ENCODE results near the gene ALDH8A1. TPM values are rescaled to one million over a fixed set of nuclear protein-coding genes. Genes with fewer than 3 reads are reported as not detected.

ALDH8A1 gene
- total RNA-seq, 1 experiment from 2014 or later, result not detected

DNA sequence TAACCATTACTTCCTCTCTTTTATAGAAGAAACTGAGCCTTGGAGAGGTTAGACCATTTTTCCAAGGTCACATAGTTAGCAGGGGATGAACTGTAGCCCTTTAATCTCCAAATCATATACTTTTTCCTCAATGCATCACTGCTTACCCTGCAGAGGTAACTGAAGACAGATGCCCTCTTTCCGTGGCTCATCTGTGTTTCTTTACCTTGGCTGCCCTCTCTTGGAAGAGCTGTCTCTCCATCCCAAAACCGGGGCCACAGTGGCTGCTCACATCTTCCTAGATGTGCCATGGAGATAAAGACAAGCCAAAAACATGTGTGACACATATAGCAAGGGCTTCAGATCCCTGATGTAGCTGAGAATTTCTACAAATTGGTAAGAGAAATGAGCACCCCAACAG lies 581 bp upstream of the ALDH8A1 start:
- no peak for DNase-seq (ENCODE audit: low read depth)

DNA sequence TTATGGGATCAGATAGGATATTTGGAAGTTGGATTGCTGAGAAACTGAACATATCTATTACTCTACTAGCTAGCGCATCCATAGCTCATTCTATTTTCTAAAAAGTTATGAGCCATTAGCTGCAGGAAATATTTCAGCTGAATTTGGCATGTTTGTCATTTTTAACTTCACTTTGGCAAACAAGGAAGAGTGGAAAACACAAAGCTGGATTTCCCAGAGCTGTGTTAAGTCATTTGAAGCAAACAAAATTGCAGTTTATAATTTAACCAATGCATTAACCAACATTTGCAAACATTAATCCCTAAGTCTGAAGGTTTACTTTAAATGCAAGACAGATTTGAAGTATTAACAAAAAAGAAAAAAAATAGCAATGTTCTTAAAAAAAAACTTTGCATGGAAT lies 1.2 kb downstream of the ALDH8A1 start:
- no peak for DNase-seq (ENCODE audit: low read depth)

DNA sequence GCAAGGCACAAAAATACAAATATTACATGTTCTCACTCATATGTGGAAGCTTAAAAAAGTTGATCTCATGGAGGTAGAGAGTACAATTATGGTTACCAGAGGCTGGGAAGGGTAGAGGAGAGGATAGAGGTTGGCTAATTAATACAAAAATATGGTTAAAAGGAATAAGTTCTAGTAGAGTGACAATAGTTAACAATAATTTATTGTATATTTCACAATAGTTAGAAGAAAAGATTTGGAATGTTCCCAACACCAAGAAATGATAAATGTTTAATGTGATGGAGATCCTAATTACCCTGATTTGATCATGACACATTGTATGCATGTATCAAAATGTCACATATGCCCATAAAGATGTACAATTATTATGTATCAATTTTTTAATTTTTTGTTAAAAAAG lies 1.8 kb downstream of the ALDH8A1 start:
- no peak for DNase-seq (ENCODE audit: low read depth)

DNA sequence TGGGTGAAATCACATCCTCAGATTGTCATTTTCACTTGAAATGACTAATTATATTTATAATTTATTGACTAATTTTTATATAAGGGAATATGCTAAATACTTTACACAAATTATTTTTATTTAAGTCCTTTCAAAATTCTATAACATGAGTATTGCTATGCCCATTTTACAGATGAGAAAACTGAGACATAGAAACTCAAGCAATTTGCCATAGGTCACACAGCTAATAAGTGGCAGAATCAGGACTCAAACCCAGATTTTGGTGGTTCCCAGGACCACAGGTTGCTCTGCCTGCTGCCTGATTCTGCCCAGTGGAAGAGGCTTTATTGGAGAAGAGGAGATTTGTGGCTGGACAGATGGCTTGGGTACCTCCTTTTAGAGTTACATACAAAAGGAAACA lies 4.9 kb downstream of the ALDH8A1 start:
- DNase-seq (ENCODE audit: low read depth), result no peak

DNA sequence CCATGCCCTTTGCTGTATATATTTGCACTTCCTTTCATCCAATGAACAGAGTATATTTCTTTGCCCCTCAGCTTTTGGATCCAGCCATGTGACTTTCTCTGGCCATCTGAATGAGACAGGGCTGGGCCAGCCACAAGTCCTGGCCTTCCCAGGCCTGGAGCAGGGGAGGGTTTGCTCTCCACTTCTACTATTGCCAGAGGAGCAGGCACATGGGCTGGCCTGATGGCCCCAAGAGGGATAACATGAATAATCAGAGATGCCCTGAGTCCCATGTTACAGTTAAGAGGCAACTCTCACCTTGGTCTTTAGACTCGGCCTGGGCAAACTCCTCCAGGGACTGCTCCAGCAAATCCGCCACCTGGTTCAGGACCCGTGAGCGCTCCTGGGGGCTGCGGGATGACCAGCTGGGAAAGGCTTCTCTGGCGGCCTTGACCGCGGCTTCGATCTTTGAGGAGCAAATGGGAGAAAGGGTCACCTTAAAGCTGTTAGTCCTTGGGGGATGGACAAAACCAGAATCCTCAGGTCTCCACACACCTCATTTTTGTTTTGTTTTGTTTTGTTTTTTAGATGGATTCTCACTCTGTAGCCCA lies 6.3 kb downstream of the ALDH8A1 start:
- no peak for DNase-seq (ENCODE audit: low read depth)

DNA sequence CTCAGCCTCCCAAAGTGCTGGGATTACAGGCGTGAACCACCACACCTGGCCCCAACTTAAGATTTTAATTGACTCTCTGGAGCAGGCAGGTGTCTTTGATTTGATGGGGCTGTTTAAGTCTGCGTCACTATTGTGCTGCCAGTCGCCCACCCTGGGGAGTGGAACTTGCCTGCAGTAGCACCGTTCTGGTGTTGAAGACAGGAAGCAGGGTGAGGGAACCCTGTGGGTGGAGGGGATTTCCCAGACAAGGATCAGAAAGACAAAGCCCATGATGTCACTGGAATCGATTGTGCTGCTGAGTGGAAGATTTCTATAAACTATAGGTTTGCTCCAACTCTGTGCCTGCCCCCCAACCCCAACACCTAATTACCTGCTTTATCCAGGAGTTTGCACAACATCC lies 11.0 kb downstream of the ALDH8A1 start:
- peak; percentile 43 for DNase-seq (ENCODE audit: low read depth)

DNA sequence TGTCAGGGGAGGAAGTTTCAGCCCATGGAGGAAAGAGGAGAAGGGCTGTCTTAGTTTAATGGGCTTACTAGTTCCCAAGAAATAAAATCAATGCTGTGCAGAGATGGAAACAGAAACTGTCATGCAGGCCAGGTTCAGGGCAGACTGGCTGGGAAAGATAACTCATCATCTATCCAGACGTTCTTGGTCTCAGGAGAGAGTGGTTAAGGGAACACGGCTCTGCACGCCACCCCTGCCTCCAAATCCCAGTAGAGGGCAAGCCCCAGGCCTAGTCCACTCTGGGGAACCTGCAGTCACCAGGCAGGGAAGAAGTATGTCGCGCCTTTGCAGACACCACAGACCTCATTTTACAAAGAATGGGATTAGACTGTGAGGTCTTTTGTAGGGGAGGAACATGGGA lies 12.5 kb downstream of the ALDH8A1 start:
- peak; percentile 16 for DNase-seq (ENCODE audit: low read depth)

DNA sequence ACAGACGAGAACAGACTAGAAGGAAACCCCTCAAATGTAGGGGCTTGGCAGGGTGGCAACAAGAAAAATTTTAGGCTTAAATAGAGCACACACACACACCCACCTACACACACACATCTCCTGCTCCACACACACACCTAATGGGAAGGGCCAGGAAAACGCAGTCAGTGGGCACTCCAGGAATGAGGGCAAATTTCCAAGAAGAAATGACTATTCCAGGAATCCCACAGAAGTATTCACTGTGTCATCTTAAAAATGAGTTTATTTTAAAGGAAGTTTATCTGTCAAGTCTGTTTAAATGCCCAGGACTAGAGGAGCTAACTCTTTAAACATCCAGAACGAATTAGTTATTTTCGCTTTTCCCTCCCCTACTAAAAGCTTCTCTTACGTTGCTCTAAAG lies 13.0 kb downstream of the ALDH8A1 start:
- peak; percentile 25 for DNase-seq (ENCODE audit: low read depth)

DNA sequence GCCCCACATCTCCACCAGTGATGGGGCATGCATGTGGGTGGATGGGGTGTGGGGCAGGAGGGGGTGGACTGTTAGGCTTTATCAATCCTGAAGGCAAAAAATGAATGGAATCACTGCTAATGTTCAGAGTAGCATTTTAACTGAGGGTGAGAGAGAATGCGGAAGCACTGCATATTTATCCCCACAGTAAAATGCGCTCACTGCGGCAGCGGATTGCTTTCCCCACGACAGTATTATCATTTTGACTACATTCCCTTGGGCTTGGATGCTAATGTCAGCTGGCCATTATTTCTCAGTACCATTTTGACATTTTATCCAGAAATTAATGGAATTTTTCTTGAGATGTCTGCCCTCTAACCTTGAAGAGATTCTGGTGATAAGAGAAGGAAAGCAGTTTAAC lies 13.4 kb downstream of the ALDH8A1 start:
- no peak for DNase-seq (ENCODE audit: low read depth)

DNA sequence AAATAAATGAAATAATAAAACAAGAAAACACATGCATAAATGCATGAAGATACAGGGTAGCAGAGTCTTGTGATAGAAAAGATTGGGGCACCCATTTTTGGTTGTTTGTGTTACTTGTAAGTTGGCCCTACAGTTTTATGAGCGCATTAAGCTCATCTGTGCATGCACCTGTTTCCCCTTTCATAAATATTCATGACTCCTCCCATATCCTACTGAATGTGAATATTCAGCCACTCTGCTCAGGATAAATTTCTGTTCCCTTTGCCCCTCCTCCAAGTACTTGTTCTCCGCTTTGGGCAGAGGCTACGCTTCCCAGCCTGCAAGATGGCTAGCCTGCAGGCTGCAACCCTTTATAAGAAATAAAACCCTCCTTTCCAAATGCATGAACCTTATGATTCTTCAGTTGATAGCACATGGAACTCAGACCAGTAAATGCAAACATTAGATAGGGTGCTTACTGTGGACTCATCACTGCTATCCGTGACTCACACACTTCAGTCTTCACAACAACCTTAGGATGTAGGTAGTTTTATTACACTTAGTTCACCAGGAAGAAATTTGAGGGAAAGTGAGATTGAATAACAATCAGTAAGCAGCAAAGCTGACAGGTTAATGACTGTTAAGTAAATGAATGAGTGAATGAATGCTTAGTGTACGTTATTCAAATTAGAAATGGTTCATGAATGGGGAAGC lies 15.0 kb downstream of the ALDH8A1 start:
- peak; percentile 30 for DNase-seq (ENCODE audit: low read depth)

DNA sequence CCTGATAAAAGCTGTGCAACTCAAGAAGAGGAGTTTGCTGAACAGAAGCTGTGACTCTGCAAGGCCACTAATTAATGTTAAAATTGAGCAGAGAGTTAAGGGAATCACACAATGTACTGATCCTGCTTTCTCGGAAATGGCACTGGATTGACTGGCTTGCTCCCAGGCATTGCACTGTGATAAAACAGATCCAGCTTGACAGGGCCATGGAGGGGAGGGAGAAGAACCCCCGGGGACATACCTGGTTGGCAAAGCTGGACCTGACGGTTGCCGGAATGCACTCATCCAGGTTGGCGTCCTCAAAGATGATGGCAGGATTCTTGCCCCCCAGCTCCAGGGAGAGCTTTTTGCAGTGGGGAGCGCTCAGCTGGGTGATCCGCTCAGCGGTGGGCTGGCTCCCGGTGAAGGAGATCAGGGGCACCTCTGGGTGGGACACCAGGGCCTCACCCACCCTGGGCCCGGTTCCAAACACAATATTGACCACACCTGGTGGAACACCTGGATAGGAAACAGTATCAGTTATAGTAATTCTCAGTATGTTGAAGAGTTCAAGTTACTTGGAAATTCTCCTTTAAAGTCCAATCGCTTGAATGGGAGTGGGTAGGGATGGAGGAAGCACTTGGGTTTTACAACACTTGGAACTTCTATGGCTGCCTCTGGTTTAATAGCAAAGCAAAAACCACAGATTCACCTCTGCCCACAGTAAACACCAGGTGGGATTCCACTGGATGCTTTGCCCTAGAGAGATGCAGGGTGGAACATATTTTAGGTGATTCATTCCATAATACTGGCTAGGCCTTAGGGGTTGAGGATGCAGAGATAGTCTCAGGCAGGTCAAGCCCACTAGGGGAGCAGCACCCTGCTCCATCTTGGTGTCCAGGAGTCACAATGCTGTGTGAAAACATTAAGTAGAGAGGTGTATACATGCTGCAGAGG lies 17.1 kb downstream of the ALDH8A1 start:
- DNase-seq (ENCODE audit: low read depth), result no peak

DNA sequence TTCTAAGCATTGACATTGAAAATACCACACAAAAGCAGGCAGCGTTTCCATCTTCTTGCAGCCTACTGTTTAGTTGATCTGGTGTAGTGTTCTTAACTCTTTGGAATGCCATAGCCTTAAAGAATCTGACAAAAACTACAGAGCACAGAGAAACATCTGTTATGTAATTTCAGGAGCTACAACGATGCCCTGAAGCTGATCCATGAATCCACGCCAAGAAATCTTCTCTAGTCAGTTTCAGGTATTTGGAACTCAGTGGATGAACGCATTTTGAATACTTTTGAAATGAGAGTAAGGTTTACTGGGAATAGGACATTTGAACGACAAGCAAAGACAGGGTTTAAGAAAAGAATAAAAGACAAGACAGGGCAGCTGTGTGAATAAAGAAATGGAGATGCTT lies 17.8 kb downstream of the ALDH8A1 start:
- no peak for DNase-seq (ENCODE audit: low read depth)

DNA sequence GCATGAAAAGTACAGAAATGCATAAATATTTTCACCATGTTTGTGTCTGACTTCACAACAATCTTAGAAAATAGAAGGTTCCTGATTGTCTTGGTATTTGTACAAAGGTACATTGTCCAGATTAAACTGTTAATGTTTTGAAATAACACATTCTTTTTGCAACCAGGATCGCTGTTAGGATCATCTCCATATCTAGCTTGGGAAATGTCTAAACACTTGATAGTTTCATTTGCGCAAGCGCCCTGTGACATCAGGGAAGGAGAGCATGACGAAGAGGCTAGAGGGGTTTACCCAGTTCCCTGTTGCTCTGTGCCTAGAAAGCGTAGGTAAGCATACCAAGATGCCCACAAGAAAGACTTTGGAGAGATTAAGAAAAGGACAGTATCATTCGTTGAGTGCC lies 19.4 kb downstream of the ALDH8A1 start:
- DNase-seq (ENCODE audit: low read depth), result no peak

DNA sequence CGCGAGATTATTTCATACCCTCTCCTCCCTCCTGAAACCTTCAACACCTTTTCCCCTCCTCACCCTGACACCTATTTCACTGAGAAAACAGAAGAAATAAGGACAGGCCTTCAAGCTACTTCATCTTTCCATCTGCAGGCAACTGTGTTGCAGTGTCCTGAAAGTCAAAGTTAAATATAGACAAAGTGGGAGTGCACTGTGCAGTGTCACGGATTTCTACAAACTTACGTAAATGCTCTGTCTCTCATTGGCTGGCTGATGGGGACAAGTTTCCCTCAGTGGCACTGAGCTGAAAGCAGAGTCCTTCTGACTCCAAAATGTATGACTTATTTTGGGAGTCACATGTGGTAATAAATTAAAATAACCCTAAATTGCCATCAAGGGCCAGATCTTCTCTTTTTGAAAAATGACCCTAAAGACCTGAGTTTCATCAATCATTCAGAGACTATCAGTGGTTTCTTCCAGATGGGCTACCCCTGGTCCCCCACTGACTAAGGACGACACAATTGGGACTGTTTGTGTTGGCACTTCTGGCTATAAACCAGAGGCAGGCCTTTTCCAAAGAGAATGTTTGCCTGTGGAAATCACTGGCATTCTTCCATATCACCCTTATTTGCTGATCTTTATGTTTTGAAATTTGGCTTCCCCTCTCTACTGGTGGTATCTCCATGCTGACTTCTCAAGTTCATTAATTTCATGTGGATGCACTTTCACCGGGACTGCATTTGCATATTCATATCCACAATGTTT lies 21.6 kb downstream of the ALDH8A1 start:
- no peak for DNase-seq (ENCODE audit: low read depth)

DNA sequence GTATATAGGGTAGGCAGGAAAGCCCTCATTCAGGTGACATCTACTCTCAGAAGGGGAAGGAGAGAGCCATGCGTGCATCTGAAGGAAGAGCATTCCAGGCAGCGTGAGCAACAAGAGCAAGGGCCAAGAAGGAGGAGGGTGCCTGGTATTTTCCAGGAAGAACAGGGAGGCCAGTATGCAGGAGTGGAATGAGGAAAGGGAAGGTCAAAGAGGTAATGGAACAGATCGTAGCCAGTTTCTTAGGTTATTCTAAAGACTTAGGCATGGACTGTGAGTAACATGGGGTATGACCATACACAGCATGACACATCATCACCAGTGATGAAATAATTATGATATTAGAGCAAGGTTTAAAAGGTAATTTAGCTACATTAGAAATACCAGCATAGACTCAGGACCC lies 24.1 kb downstream of the ALDH8A1 start:
- no peak for DNase-seq (ENCODE audit: low read depth)

DNA sequence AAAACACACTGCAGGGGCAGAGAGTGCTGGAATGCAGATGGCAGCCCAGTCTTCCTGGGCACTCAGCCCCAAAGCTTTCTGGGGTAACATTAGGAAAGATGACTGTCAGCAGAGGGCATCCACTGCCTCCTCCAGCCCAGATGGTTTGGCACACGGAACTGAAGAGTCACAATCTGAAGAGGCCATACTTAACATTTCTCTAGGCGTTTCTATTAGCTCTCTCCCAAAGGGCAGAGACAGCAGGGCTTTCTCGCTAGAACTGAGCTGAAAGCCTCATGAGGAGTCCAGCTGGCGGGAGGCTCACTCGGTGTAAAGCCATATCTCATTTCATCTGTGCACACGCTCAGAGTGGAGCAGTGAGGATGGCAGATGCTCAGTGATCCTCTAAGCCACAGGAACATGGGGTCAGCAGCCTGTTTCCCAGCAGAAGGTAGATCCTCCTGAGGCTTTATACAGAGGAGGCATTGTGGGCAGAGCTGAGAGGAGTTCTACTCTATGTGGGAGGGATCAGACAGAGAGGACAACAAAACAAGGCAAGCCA lies 28.1 kb downstream of the ALDH8A1 start:
- DNase-seq (ENCODE audit: low read depth), result no peak

DNA sequence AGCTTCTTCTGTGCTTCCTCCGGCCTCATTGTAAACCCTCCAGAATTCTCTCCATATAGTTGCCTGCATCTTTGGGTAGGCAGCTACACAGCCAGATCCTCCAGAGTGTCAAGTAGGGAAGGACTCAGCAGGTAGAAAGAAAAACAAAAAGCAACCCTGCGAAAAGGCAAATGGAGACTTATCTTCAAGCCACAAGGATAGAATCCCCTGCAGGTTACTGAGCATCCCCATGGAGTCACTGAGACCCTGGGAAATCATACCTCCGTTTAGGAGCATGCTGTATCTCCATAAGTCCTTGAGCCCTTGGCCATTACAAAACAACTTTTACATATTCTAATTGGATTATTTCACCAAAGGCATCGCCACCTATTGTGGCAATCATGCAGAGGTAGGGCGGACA lies 28.6 kb downstream of the ALDH8A1 start:
- DNase-seq (ENCODE audit: low read depth), result no peak

DNA sequence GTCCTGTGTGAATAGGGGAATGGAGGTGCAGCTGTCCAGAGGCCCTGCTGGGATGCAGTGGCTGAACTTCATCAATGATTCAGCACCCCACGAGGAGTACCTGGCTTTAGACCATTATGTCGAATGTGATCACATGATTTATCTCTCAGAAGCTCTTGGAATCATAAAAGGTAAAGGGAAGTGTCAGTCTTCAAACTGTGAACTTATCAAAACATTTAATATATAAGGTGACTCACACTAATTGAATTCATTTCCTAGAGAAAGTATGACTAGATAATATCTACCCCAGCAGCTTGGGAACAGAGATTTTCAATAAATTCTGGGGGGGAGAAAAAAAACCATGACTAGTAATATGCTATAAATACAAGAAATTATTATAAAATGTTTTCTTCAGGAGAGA lies 29.5 kb downstream of the ALDH8A1 start:
- no peak for DNase-seq (ENCODE audit: low read depth)

DNA sequence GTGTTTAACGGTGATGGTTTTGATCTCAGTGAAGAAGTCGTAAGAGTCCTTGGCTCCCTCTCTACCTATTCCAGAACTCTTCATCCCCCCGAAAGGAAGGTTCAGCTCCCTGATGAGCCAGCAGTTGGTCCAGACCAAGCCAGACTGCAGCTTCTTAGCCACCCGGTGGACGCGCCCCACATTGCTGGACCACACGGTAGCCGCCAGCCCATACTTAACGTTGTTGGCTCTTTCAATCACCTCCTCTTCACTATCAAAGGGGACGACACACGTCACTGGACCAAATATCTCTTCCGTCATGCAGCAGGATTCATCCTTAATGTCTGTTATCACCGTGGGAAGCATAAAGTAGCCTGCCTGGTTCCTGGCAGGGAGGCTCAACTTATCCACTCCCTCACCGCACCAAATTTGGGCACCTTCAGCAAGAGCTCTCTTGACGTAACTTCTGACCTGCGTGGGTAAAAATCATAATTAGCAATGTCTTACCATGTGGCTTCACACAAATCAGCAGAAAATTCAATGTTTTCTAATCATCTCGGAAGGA lies 31.4 kb downstream of the ALDH8A1 start:
- no peak for DNase-seq (ENCODE audit: low read depth)

DNA sequence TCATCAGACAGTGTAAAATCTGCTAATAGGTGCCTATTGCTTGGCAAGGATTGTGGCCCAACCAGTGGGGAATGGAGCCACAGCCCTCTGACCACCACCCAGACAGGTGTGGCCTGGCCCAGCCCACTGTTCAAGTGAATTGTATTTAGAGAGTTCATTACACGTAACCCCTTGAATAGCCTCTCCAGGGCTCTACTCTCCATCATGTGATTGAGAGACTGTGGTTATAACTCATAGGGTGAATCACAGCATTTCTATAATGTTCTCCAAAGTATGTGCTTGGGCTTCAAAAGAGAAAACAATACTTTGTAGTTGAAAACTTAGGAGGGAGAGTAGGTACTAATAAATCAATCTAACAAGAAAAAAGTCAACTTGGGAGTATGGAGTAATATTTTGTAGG lies 38.4 kb downstream of the ALDH8A1 start:
- DNase-seq (ENCODE audit: low read depth), result peak; percentile 46

DNA sequence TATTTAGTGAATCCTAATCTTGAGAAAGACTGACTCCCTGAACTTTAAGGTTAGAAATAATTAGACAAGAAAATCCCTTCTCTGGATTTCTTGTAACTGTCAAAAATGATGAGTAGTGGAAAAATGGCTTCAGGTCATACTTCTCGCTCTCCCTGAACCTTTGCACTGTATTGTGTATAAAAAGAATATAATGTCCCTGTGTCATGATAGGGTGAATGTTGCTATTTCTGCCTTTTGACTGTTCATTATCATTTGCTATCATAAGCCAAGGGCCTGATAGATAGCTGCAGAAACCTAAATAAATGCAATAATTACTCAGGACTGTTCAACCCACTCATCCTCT lies 39.3 kb downstream of the ALDH8A1 start:
- no peak for DNase-seq (ENCODE audit: low read depth)
